Neural crest cell (in vitro differentiated cells): ENCODE measurements around the gene GFRA1. TPM values are rescaled to one million over a fixed set of nuclear protein-coding genes. Genes with fewer than 3 reads are reported as not detected.

Source experiments
- DNase-seq: peaks from one replicate; pipeline ENCODE4 v3.0.0; 2021; ENCODE audit warnings: low read depth, mixed read lengths, low spot score
- H3K27ac Mint-ChIP-seq: one replicate; pipeline ENCODE4 v1.8.0; 2021; ENCODE audit warnings: mild to moderate bottlenecking, mixed read lengths; ENCODE audit not compliant: unreplicated experiment
- H3K27me3 Mint-ChIP-seq: 2 replicates; pipeline ENCODE4 v1.8.0; 2021; ENCODE audit warnings: low read depth, mild to moderate bottlenecking, mixed read lengths
- H3K36me3 Mint-ChIP-seq: 2 replicates; pipeline ENCODE4 v1.8.0; 2021; ENCODE audit warnings: low read depth, mild to moderate bottlenecking, mixed read lengths
- H3K4me1 Mint-ChIP-seq: 2 replicates; pipeline ENCODE4 v1.8.0; 2021; ENCODE audit warnings: mixed read lengths
- H3K4me3 Mint-ChIP-seq: one replicate; pipeline ENCODE4 v1.8.0; 2021; ENCODE audit warnings: mild to moderate bottlenecking, mixed read lengths
- H3K9me3 Mint-ChIP-seq: 2 replicates; pipeline ENCODE4 v1.8.0; 2021; ENCODE audit warnings: mixed read lengths
- total RNA-seq: library from RNA; stranded (reverse); gene quantifications from 2 replicates; pipeline ENCODE4 v1.2.1, GENCODE V29; 2021
- TF ChIP-seq, protein P1 (sequence below): fragments of 200-600 bp; sonication (generic); conservative IDR thresholded peaks from 2 replicates; pipeline ENCODE4 v1.5.0; 2021; ENCODE audit warnings: antibody characterized with exemption, mild to moderate bottlenecking

Gene GFRA1
- total RNA-seq, 1 donor from 2014 or later: 72.4 TPM

GRCh38 chr10:116158036-116158435, 115.0 kb downstream of the GFRA1 start:
- Mint-ChIP-seq H3K36me3 (peaks cover 7% of the 10 kb centered on the region), H3K9me3 (peaks cover 2% of the 10 kb centered on the region), H3K4me3 (no peak overlapping the region), H3K27me3 (no peaks in the 10 kb centered on the region), H3K4me1 (peaks cover 32% of the 10 kb centered on the region), H3K27ac (peak overlapping the region; percentile 69)
- TF ChIP-seq, protein P1, sequence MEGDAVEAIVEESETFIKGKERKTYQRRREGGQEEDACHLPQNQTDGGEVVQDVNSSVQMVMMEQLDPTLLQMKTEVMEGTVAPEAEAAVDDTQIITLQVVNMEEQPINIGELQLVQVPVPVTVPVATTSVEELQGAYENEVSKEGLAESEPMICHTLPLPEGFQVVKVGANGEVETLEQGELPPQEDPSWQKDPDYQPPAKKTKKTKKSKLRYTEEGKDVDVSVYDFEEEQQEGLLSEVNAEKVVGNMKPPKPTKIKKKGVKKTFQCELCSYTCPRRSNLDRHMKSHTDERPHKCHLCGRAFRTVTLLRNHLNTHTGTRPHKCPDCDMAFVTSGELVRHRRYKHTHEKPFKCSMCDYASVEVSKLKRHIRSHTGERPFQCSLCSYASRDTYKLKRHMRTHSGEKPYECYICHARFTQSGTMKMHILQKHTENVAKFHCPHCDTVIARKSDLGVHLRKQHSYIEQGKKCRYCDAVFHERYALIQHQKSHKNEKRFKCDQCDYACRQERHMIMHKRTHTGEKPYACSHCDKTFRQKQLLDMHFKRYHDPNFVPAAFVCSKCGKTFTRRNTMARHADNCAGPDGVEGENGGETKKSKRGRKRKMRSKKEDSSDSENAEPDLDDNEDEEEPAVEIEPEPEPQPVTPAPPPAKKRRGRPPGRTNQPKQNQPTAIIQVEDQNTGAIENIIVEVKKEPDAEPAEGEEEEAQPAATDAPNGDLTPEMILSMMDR: no peak
- DNase-seq: no peak

DNA sequence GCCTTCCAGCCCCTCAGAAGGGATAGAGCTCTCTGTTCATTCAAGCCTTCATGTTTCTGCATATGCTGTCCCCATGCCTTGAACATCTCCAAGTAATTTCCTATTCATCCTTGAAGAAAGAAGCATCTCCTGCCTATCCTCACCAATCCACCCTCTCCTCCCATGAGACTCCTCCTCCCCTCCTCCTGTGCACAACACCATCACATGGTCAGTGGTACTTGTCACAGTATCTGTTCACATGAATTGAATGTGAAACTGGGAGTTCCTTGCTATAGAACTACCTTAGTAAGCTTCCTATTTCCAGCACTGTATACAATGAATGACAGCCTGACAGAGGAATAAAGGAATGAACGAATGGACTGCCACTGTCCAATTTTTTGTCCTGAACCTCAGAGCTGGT, 115.5 kb downstream of the GFRA1 start:
- H3K27me3 Mint-ChIP-seq: no peaks in the 10 kb centered on the region
- H3K4me1 Mint-ChIP-seq: peaks cover 28% of the 10 kb centered on the region
- H3K36me3 Mint-ChIP-seq: peaks cover 6% of the 10 kb centered on the region
- H3K9me3 Mint-ChIP-seq: peaks cover 2% of the 10 kb centered on the region
- no peak overlapping the region for H3K4me3 Mint-ChIP-seq
- peak overlapping the region; percentile 69 for H3K27ac Mint-ChIP-seq
- TF ChIP-seq, protein P1: no peak
- no peak for DNase-seq

- no peak overlapping the region for H3K27ac Mint-ChIP-seq
- DNase-seq: no peak
- TF ChIP-seq, protein P1: no peak
- H3K27me3 Mint-ChIP-seq: no peaks in the 10 kb centered on the region
- H3K36me3 Mint-ChIP-seq: peaks cover 4% of the 10 kb centered on the region
- H3K4me1 Mint-ChIP-seq: peaks cover 28% of the 10 kb centered on the region
- no peak overlapping the region for H3K4me3 Mint-ChIP-seq
- H3K9me3 Mint-ChIP-seq: peaks cover 4% of the 10 kb centered on the region
These were observed 116.2 kb downstream of the GFRA1 start for GRCh38 chr10:116156819-116157218.

GRCh38 chr10:116155191-116155590, 117.8 kb downstream of the GFRA1 start:
- H3K27ac Mint-ChIP-seq: no peak overlapping the region
- TF ChIP-seq, protein P1: no peak
- peaks cover 6% of the 10 kb centered on the region for H3K36me3 Mint-ChIP-seq
- DNase-seq: no peak
- H3K4me3 Mint-ChIP-seq: no peak overlapping the region
- no peaks in the 10 kb centered on the region for H3K27me3 Mint-ChIP-seq
- H3K9me3 Mint-ChIP-seq: peaks cover 8% of the 10 kb centered on the region
- peaks cover 24% of the 10 kb centered on the region for H3K4me1 Mint-ChIP-seq

DNA sequence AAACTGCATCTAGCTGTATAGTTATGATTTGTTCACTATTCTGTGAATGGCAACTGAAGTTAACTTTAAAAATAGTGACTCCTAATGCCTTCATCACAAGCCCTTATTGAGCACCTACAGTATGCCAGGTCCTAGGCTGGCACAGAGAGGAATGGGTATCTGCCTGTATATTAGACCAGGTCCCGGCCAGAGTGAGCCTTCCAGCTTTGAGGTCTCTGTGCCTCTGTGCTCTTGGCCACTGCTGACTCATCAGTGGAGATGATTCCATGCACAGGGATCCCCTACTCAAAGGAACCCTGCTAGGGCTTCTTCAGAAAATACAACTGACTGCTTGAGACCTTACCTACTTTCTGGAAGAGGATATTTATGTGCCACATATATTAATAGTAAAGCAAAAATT, 118.4 kb downstream of the GFRA1 start:
- no peak overlapping the region for H3K4me3 Mint-ChIP-seq

More for the DNA sequence above, 118.4 kb downstream of the GFRA1 start:
- Mint-ChIP-seq H3K9me3 (peaks cover 8% of the 10 kb centered on the region), H3K27me3 (no peaks in the 10 kb centered on the region), H3K27ac (no peak overlapping the region), H3K36me3 (peaks cover 6% of the 10 kb centered on the region), H3K4me1 (peaks cover 23% of the 10 kb centered on the region)
- DNase-seq: no peak
- TF ChIP-seq, protein P1: no peak
